GM23248 (cell line): ENCODE measurements around the gene SCP2. TPM values are rescaled to one million over a fixed set of nuclear protein-coding genes. Genes with fewer than 3 reads are reported as not detected.

Source experiments
- DNase-seq: peaks from one replicate; pipeline ENCODE4 v3.0.0-alpha.2; 2015
- H2AFZ ChIP-seq: fragments of 200-600 bp; sonication (generic); 2 replicates; pipeline ENCODE4 v1.6.1; 2016; ENCODE audit warnings: antibody characterized with exemption
- H3F3A ChIP-seq: fragments of 200-600 bp; sonication (generic); 2 replicates; pipeline ENCODE4 v1.6.1; 2016; ENCODE audit warnings: mild to moderate bottlenecking, antibody characterized with exemption, mixed run types; ENCODE audit not compliant: insufficient read depth
- H3K27ac ChIP-seq: fragments of 200-600 bp; sonication (generic); 2 replicates; pipeline ENCODE4 v1.5.1; 2016; ENCODE audit warnings: mild to moderate bottlenecking
- H3K27me3 ChIP-seq: fragments of 200-600 bp; sonication (generic); replicated peaks from 2 replicates; pipeline ENCODE4 v1.6.1; 2016; ENCODE audit warnings: mild to moderate bottlenecking; ENCODE audit not compliant: insufficient read depth
- H3K36me3 ChIP-seq: fragments of 200-600 bp; sonication (generic); 2 replicates; pipeline ENCODE4 v1.6.1; 2016; ENCODE audit warnings: low read depth, mild to moderate bottlenecking
- H3K4me1 ChIP-seq: fragments of 200-600 bp; sonication (generic); 2 replicates; pipeline ENCODE4 v1.6.1; 2016; ENCODE audit warnings: mild to moderate bottlenecking; ENCODE audit not compliant: insufficient read depth
- H3K4me2 ChIP-seq: fragments of 200-600 bp; sonication (generic); one replicate; pipeline ENCODE4 v1.6.1; 2016; ENCODE audit warnings: mild to moderate bottlenecking; ENCODE audit not compliant: unreplicated experiment
- H3K4me3 ChIP-seq: fragments of 200-600 bp; sonication (generic); 2 replicates; pipeline ENCODE4 v1.5.1; 2016; ENCODE audit warnings: mild to moderate bottlenecking
- H3K79me2 ChIP-seq: fragments of 200-600 bp; sonication (generic); 2 replicates; pipeline ENCODE4 v1.6.1; 2016; ENCODE audit warnings: mild to moderate bottlenecking; ENCODE audit not compliant: insufficient read depth
- H3K9ac ChIP-seq: fragments of 200-600 bp; sonication (generic); 2 replicates; pipeline ENCODE4 v1.6.1; 2016; ENCODE audit warnings: mild to moderate bottlenecking
- H3K9me2 ChIP-seq: fragments of 200-600 bp; sonication (generic); 2 replicates; pipeline ENCODE4 v1.6.1; 2016; ENCODE audit warnings: mixed run types, mild to moderate bottlenecking, moderate library complexity; ENCODE audit not compliant: insufficient read depth
- H3K9me3 ChIP-seq: fragments of 200-600 bp; sonication (generic); one replicate; pipeline ENCODE4 v1.6.1; 2017; ENCODE audit warnings: low read depth
- H4K20me1 ChIP-seq: fragments of 200-600 bp; sonication (generic); 2 replicates; pipeline ENCODE4 v1.6.0; 2016; ENCODE audit not compliant: insufficient read depth
- EZH2 ChIP-seq: fragments of 200-600 bp; sonication (generic); IDR thresholded peaks from 2 replicates; pipeline ENCODE4 v1.6.1; 2018; ENCODE audit warnings: antibody characterized with exemption, mild to moderate bottlenecking; ENCODE audit not compliant: insufficient read depth, poor library complexity, severe bottlenecking
- EZH2phosphoT487 ChIP-seq: fragments of 200-600 bp; sonication (generic); IDR thresholded peaks from 2 replicates; pipeline ENCODE4 v1.6.1; 2018; ENCODE audit warnings: antibody characterized with exemption, moderate library complexity, mild to moderate bottlenecking, low read depth; ENCODE audit not compliant: insufficient read depth
- WGBS, 2 experiments: methylation state at CpG; one replicate each; pipeline ENCODE4 v1.1.6; 2015 to 2017; ENCODE audit warnings: low lambda C conversion rate in 2 of 2, low coverage in 1 of 2; ENCODE audit errors: missing lambda C conversion rate in 2 of 2; 5-methylcytosine and 5-hydroxymethylcytosine counted together
- in situ Hi-C: fragments of 300-500 bp; cut with MboI; formaldehyde crosslinking; loops from 2 replicates; pipeline ENCODE4 v1.15.0; 2020
- polyA plus RNA-seq: library from polyadenylated mRNA; unstranded; fragments of >200 nt; fragmentation: Nextera tagmentation; extraction: Ambion mirVana; gene quantifications from 2 replicates; pipeline ENCODE4 v1.2.1, GENCODE V29; 2016
- total RNA-seq: library from RNA; depleted of rRNA; stranded (reverse); fragments of >200 nt; shearing (Covaris generic); gene quantifications from 2 replicates; pipeline ENCODE4 v1.2.3, GENCODE V29; 2014

SCP2 gene
- total and polyA plus RNA-seq, 2 experiments from 2014 or later = 209 to 257 TPM

- Histone ChIP-seq H3K4me3 (no peak overlapping the region), H3K27me3 (no peaks in the 10 kb centered on the region), H4K20me1 (no peaks in the 10 kb centered on the region), H2AFZ (no peak overlapping the region), H3F3A (no peaks in the 10 kb centered on the region), H3K36me3 (no peaks in the 10 kb centered on the region), H3K27ac (no peak overlapping the region), H3K9me3 (no peaks in the 10 kb centered on the region), H3K79me2 (no peaks in the 10 kb centered on the region), H3K9ac (no peak overlapping the region), H3K4me2 (no peak overlapping the region), H3K9me2 (no peaks in the 10 kb centered on the region), H3K4me1 (no peaks in the 10 kb centered on the region)
- DNase-seq = no peak
- in situ Hi-C loops = no loop called here
- no peak for TF ChIP-seq EZH2
- no peak for TF ChIP-seq EZH2phosphoT487
- 84 to 90% methylated on average over 5 of the region's 5 CpGs for WGBS, 2 experiments
Observed at GRCh38 chr1:52892424-52893215, 34.5 kb upstream of the SCP2 start.

- Histone ChIP-seq H3K4me1 (no peaks in the 10 kb centered on the region), H4K20me1 (no peaks in the 10 kb centered on the region), H3K27me3 (no peaks in the 10 kb centered on the region), H3K27ac (no peak overlapping the region), H3K9me2 (no peaks in the 10 kb centered on the region), H3K9me3 (no peaks in the 10 kb centered on the region), H3K9ac (no peak overlapping the region), H3K4me2 (no peak overlapping the region), H2AFZ (no peak overlapping the region), H3K79me2 (no peaks in the 10 kb centered on the region), H3K4me3 (no peak overlapping the region), H3K36me3 (no peaks in the 10 kb centered on the region), H3F3A (no peaks in the 10 kb centered on the region)
- TF ChIP-seq EZH2 (no peak), EZH2phosphoT487 (no peak)
- in situ Hi-C loops = no loop called here
- DNase-seq = no peak
- 30 to 32% methylated on average over 4 of the region's 4 CpGs for WGBS, 2 experiments
Observed at GRCh38 chr1:52899445-52899894, 27.6 kb upstream of the SCP2 start.

GRCh38 chr1:52900402-52900801 lies 26.7 kb upstream of the SCP2 start:
- Histone ChIP-seq H3K4me3 (no peak overlapping the region), H3K36me3 (no peaks in the 10 kb centered on the region), H3K27me3 (no peaks in the 10 kb centered on the region), H4K20me1 (no peaks in the 10 kb centered on the region), H3K9me3 (no peaks in the 10 kb centered on the region), H2AFZ (no peak overlapping the region), H3K4me2 (no peak overlapping the region), H3K4me1 (no peaks in the 10 kb centered on the region), H3K27ac (no peak overlapping the region), H3F3A (no peaks in the 10 kb centered on the region), H3K79me2 (no peaks in the 10 kb centered on the region), H3K9me2 (no peaks in the 10 kb centered on the region), H3K9ac (no peak overlapping the region)
- WGBS, 2 experiments = 44 to 47% methylated on average over 2 of the region's 2 CpGs
- in situ Hi-C loops = loop anchor here (10.0 kb wide), 1 partner anchor 294 kb away; the partner anchor contains the start of gene CPT2
- TF ChIP-seq EZH2phosphoT487 (no peak), EZH2 (no peak)
- no peak for DNase-seq

GRCh38 chr1:52901384-52901783 lies 25.7 kb upstream of the SCP2 start:
- Histone ChIP-seq H2AFZ (no peak overlapping the region), H3K27ac (no peak overlapping the region), H3K4me3 (no peak overlapping the region), H3K36me3 (no peaks in the 10 kb centered on the region), H3K27me3 (no peaks in the 10 kb centered on the region), H3K4me2 (no peak overlapping the region), H3K79me2 (no peaks in the 10 kb centered on the region), H4K20me1 (no peaks in the 10 kb centered on the region), H3K9ac (no peak overlapping the region), H3F3A (no peaks in the 10 kb centered on the region), H3K9me3 (no peaks in the 10 kb centered on the region), H3K9me2 (no peaks in the 10 kb centered on the region), H3K4me1 (no peaks in the 10 kb centered on the region)
- WGBS, 2 experiments = 34 to 38% methylated on average over 1 of the region's 1 CpG
- no peak for TF ChIP-seq EZH2phosphoT487
- no peak for TF ChIP-seq EZH2
- in situ Hi-C loops = loop anchor here (10.0 kb wide), 1 partner anchor 293 kb away; the partner anchor contains the start of gene CPT2
- no peak for DNase-seq
